Right hindlimb (tissue), 1 donor: ENCODE results near the gene RARA.
"Not testable (repeated sequence)": the region's sequence is repeated elsewhere in the genome, so short reads cannot be mapped to it uniquely, and the experiment has no call there.

Experiments
- DNase-seq: peaks from one replicate; pipeline ENCODE4 v3.0.0-alpha.2; 2018

RARA gene

GRCh38 chr17:40382251-40382650 is 73.3 kb downstream of the RARA start:
- DNase-seq, result no peak

- DNase-seq, result not testable (repeated sequence)
These were observed 77.6 kb downstream of the RARA start for GRCh38 chr17:40386555-40386954.

GRCh38 chr17:40399185-40399584 is 90.2 kb downstream of the RARA start:
- no peak for DNase-seq

GRCh38 chr17:40402668-40403067 is 93.7 kb downstream of the RARA start:
- no peak for DNase-seq

- no peak for DNase-seq
These were observed 95.0 kb downstream of the RARA start for GRCh38 chr17:40404003-40404402.
